Left ventricle myocardium inferior (tissue), 1 donor: ENCODE measurements around the gene SPATS1. TPM values are rescaled to one million over a fixed set of nuclear protein-coding genes. Genes with fewer than 3 reads are reported as not detected.
"Not testable (repeated sequence)": the region's sequence is repeated elsewhere in the genome, so short reads cannot be mapped to it uniquely, and the experiment has no call there.

Experiments
- DNase-seq: peaks from one replicate; pipeline ENCODE4 v3.0.0-alpha.2; 2020
- H3K27ac ChIP-seq: fragments of 200-600 bp; replicated peaks from 2 replicates; pipeline ENCODE4 v1.8.0; 2021
- H3K27me3 ChIP-seq: fragments of 200-600 bp; 2 replicates; pipeline ENCODE4 v1.8.0; 2021; ENCODE audit warnings: low read depth
- H3K36me3 ChIP-seq: fragments of 200-600 bp; 2 replicates; pipeline ENCODE4 v1.8.0; 2021
- H3K4me1 ChIP-seq: fragments of 200-600 bp; 2 replicates; pipeline ENCODE4 v1.8.0; 2021
- H3K4me3 ChIP-seq: fragments of 200-600 bp; 2 replicates; pipeline ENCODE4 v1.8.0; 2021; ENCODE audit warnings: mild to moderate bottlenecking, moderate library complexity
- H3K9me3 ChIP-seq: fragments of 200-600 bp; replicated peaks from 2 replicates; pipeline ENCODE4 v1.8.0; 2021
- CTCF ChIP-seq: fragments of 200-600 bp; IDR thresholded peaks from 2 replicates; pipeline ENCODE4 v1.8.0; 2021; ENCODE audit warnings: antibody characterized with exemption, mild to moderate bottlenecking, borderline replicate concordance
- intact Hi-C: fragments of 100-400 bp; cut with micrococcal nuclease; formaldehyde crosslinking; loops from one replicate; pipeline ENCODE4 v1.11.0; 2022
- total RNA-seq: library from RNA; stranded (reverse); fragmentation: NEBNext Ultra II Directional; extraction: Animal tissue kit (Norgen Biotek cat#: 25700); gene quantifications from one replicate; pipeline ENCODE4 v1.2.1, GENCODE V29; 2021
- donor health status: DM: no; HTN: yes; CAD: no; lungs with severe emphysema.

Gene SPATS1
- total RNA-seq, 1 donor from 2014 or later = not detected

DNA sequence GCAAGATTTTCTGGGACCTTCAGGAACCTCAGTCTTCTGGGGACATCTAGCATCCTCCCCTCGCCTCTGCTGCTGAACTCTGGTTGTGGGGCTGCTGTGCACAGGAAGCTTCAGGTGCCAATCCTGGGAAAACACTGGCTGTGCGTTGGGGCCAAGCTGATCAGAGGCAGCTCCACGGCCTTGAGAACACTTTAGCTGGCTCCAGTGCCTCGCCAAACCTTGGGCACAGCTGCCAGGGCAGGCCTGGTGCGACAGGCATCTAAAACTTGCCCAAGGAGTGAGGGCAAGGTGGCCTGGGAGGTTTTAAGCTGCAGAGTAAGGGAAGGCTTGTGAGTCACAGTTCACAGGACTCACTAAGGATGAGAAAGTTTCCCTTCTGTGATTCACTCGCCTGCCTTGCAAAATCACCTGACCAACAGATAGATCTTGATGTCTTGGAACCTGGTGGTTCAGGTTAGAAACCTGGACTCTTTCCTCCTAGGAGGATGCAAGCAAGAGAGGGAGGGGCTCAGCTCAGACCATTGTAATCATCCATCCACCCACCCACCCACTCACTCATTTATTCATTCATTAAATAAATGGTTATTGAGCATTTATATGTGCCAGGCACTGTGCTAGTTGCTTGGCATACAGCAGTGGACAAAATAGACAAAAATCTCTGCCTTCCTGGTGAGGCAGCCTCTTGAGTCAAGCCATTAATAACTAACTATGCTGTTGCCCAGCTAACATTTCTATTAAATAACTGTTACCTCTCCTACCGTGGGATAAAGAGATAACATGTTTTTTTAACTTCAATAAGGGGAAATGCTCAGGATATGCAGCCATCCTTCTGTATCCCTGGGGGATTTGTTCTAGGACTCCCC, 2.5 kb upstream of the SPATS1 start:
- no peak for DNase-seq
- Histone ChIP-seq H3K9me3 (no peaks in the 10 kb centered on the region), H3K27ac (no peak overlapping the region)

DNA sequence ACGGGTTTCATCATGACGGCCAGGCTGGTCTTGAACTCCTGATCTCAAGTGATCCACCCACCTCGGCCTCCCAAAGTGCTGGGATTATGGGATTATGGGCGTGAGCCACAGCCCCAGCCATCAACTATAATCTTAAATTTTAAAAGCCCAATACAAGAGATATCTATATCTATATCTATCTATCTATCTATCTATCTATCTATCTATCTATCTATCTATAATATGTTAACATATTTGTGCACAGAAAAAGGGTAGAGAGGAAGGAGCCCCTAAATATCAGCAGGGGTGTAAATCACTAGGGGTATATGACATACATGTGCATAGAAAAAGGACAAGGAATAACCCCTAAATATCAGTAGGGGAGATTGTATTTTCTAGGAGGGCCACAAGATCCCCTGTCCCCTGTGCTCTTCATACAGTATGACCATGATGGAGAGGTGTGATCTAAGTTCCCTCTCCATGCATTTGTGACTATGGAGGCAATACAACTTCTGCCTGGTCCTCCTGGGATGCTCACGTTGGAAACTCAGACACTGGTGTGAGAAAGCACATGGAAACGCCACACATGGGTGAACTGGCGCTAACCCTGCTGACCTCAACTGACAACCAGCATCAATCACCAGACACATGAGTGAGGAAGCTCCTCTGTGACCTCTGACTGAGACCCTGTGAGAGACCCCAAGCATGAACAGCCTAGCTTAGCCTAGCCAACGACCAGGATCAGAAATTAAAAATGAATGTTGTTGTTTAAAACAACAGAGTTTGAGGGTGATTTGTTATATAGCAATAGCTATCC, 1.2 kb upstream of the SPATS1 start:
- intact Hi-C loops = no loop called here
- TF ChIP-seq CTCF = no peak
- no peak overlapping the region for H3K27ac ChIP-seq
- peaks cover 11% of the 10 kb centered on the region for H3K4me1 ChIP-seq
- H3K36me3 ChIP-seq = no peaks in the 10 kb centered on the region
- no peak for DNase-seq
- no peaks in the 10 kb centered on the region for H3K9me3 ChIP-seq
- no peak overlapping the region for H3K4me3 ChIP-seq
- peaks cover 30% of the 10 kb centered on the region for H3K27me3 ChIP-seq

More for the DNA sequence above, 2.5 kb upstream of the SPATS1 start:
- Histone ChIP-seq H3K27me3 (peaks cover 31% of the 10 kb centered on the region), H3K4me1 (peaks cover 11% of the 10 kb centered on the region), H3K4me3 (no peak overlapping the region), H3K36me3 (no peaks in the 10 kb centered on the region)
- intact Hi-C loops = loop anchor here (10.0 kb wide), 1 partner anchor 245 kb away; no protein-coding TSS in a partner anchor
- no peak for TF ChIP-seq CTCF

- intact Hi-C loops = no loop called here
- H3K27me3 ChIP-seq = peaks cover 34% of the 10 kb centered on the region
Observed at GRCh38 chr6:44342052-44342451, 398 bp upstream of the SPATS1 start.

GRCh38 chr6:44346818-44347217, 4.4 kb downstream of the SPATS1 start:
- DNase-seq, H3K27ac ChIP-seq, H3K9me3 ChIP-seq, H3K4me3 ChIP-seq, intact Hi-C loops, H3K36me3 ChIP-seq: not testable (repeated sequence)
- Histone ChIP-seq H3K27me3 (peaks cover 34% of the 10 kb centered on the region), H3K4me1 (peaks cover 11% of the 10 kb centered on the region)

More at GRCh38 chr6:44342052-44342451, 398 bp upstream of the SPATS1 start:
- Histone ChIP-seq H3K9me3 (no peaks in the 10 kb centered on the region), H3K4me3 (peak overlapping the region; percentile 60), H3K27ac (no peak overlapping the region), H3K36me3 (no peaks in the 10 kb centered on the region), H3K4me1 (peaks cover 11% of the 10 kb centered on the region)
- TF ChIP-seq CTCF = no peak
- no peak for DNase-seq

DNA sequence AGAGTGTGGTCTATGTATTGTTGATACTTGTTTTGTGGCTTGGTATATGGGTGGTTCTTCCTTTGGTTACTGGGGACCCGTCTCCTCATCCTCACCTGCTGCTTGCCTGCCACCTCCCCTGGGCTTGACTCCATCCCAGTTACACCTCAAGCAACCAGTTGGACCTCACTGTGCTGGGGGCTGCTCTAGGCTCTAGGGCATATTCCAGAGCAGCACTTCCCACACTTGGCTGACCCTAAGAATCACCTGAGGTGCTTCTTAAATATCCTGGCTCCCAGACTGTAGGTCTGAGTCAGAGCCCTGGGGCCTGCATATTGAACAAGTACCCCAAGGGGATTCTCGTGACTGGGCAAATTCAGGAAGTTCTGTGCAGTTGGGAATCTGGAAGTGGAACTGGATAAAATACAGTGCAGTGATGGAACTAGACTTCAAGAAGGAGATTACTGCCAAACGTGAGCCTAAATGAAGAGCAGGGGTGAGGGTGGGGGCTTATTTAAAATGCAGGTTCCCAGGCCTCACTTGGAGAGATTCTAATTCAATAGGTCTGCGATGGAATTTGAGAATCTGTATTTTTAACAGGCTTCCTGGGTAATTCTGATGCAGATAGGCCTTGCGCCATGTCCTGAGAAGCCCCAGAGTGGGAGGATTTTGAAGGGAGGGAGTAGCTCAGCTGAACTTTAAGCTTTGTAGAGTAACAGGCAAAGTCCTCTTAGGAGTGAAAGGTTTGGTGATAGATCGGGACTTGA, 7.6 kb downstream of the SPATS1 start:
- Histone ChIP-seq H3K27me3 (peaks cover 13% of the 10 kb centered on the region), H3K27ac (no peak overlapping the region), H3K9me3 (no peaks in the 10 kb centered on the region), H3K4me1 (no peaks in the 10 kb centered on the region), H3K4me3 (no peak overlapping the region), H3K36me3 (no peaks in the 10 kb centered on the region)
- intact Hi-C loops = no loop called here
- no peak for DNase-seq
- no peak for TF ChIP-seq CTCF

DNA sequence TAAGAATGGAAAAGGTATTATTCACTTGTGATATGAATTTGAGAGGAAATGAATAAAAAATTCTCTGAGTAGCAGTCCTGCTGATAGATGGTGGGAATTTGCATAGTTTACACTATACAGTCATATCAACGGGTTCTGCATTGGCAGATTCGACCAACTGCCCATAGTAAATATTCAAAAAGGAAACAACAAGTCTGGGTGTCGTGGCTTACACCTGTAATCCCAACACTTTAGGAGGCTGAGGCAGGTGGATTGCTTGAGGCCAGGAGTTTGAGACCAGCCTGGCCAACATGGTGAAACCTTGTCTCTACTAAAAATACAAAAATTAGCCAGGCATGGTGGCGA, 8.2 kb downstream of the SPATS1 start:
- H3K4me3 ChIP-seq, DNase-seq, H3K27ac ChIP-seq, H3K4me1 ChIP-seq, H3K9me3 ChIP-seq, intact Hi-C loops, H3K36me3 ChIP-seq: not testable (repeated sequence)
- peaks cover 11% of the 10 kb centered on the region for H3K27me3 ChIP-seq
